HepG2 (cell line): ENCODE measurements around the gene AUNIP. TPM values are rescaled to one million over a fixed set of nuclear protein-coding genes. Genes with fewer than 3 reads are reported as not detected.

Source experiments
- ATF5 ChIP-seq: sonication (generic); formaldehyde crosslinking; IDR thresholded peaks from 2 replicates; pipeline ENCODE4 v1.4.0; 2020; ENCODE audit warnings: mild to moderate bottlenecking, low read depth, missing genetic modification reagents
- CAMTA2 ChIP-seq: sonication (generic); formaldehyde crosslinking; IDR thresholded peaks from 2 replicates; pipeline ENCODE4 v1.4.0; 2020; ENCODE audit warnings: mild to moderate bottlenecking, missing genetic modification reagents, borderline replicate concordance
- GABPB1 ChIP-seq: IDR thresholded peaks from 2 replicates; pipeline ENCODE4 v1.6.1; 2016; ENCODE audit warnings: mild to moderate bottlenecking, missing genetic modification reagents, moderate library complexity, missing compliant biosample characterization
- MIER2 ChIP-seq: IDR thresholded peaks from 2 replicates; pipeline ENCODE4 v1.6.1; 2016; ENCODE audit warnings: missing biosample characterization, missing genetic modification reagents
- MYC ChIP-seq: sonication (generic); formaldehyde crosslinking; IDR thresholded peaks from 2 replicates; pipeline ENCODE4 v1.9.0; 2021; ENCODE audit warnings: missing genetic modification reagents, borderline replicate concordance
- NFAT5 ChIP-seq: sonication (generic); formaldehyde crosslinking; IDR thresholded peaks from 2 replicates; pipeline ENCODE4 v1.4.0; 2020; ENCODE audit warnings: missing genetic modification reagents
- PCBP1 ChIP-seq: fragments of 200-400 bp; formaldehyde crosslinking; IDR thresholded peaks from 2 replicates; pipeline ENCODE4 v1.6.1; 2017; ENCODE audit warnings: mild to moderate bottlenecking, low read depth, low read length, borderline replicate concordance
- PCBP2 ChIP-seq: fragments of 200-400 bp; formaldehyde crosslinking; optimal IDR thresholded peaks from 2 replicates; pipeline ENCODE3; 2018; ENCODE audit warnings: low read length, low read depth; ENCODE audit not compliant: poor library complexity, severe bottlenecking
- PHF5A ChIP-seq: IDR thresholded peaks from one replicate; pipeline ENCODE4 v1.6.1; 2018; ENCODE audit warnings: low read depth, missing genetic modification reagents; ENCODE audit not compliant: unreplicated experiment
- PLRG1 ChIP-seq: fragments of 450-650 bp; conservative IDR thresholded peaks from 2 replicates; pipeline ENCODE4 v1.6.1; 2016
- PRMT3 ChIP-seq: sonication (generic); formaldehyde crosslinking; IDR thresholded peaks from 2 replicates; pipeline ENCODE4 v1.8.1; 2022; ENCODE audit warnings: low read depth, mild to moderate bottlenecking, moderate library complexity, missing genetic modification reagents, borderline replicate concordance
- SIX4 ChIP-seq: sonication (generic); formaldehyde crosslinking; IDR thresholded peaks from 2 replicates; pipeline ENCODE4 v1.4.0; 2020; ENCODE audit warnings: missing genetic modification reagents
- SSRP1 ChIP-seq: IDR thresholded peaks from 2 replicates; pipeline ENCODE4 v1.6.1; 2016; ENCODE audit warnings: control low read depth
- ZKSCAN5 ChIP-seq: sonication (generic); formaldehyde crosslinking; IDR thresholded peaks from 2 replicates; pipeline ENCODE4 v1.5.1; 2020; ENCODE audit warnings: mild to moderate bottlenecking, missing genetic modification reagents
- ZNF224 ChIP-seq: sonication (generic); formaldehyde crosslinking; IDR thresholded peaks from 2 replicates; pipeline ENCODE4 v1.5.0; 2020; ENCODE audit warnings: mild to moderate bottlenecking, missing genetic modification reagents
- ZNF33A ChIP-seq: sonication (generic); formaldehyde crosslinking; IDR thresholded peaks from 2 replicates; pipeline ENCODE4 v1.5.1; 2020; ENCODE audit warnings: missing genetic modification reagents, mild to moderate bottlenecking, moderate library complexity, borderline replicate concordance
- ZNF383 ChIP-seq: sonication (generic); formaldehyde crosslinking; IDR thresholded peaks from 2 replicates; pipeline ENCODE4 v1.4.0; 2020; ENCODE audit warnings: missing genetic modification reagents, mild to moderate bottlenecking, borderline replicate concordance
- ZNF451 ChIP-seq: sonication (generic); formaldehyde crosslinking; IDR thresholded peaks from 2 replicates; pipeline ENCODE4 v1.5.0; 2020; ENCODE audit warnings: mild to moderate bottlenecking, missing genetic modification reagents
- ZNF556 ChIP-seq: sonication (generic); formaldehyde crosslinking; IDR thresholded peaks from 2 replicates; pipeline ENCODE4 v1.4.0; 2020; ENCODE audit warnings: mild to moderate bottlenecking, missing genetic modification reagents, borderline replicate concordance
- ZNF720 ChIP-seq: sonication (generic); formaldehyde crosslinking; IDR thresholded peaks from 2 replicates; pipeline ENCODE4 v1.4.0; 2020; ENCODE audit warnings: missing genetic modification reagents
- ZNF75D ChIP-seq: sonication (generic); formaldehyde crosslinking; IDR thresholded peaks from 2 replicates; pipeline ENCODE4 v1.8.1; 2023; ENCODE audit warnings: missing genetic modification reagents, mild to moderate bottlenecking, borderline replicate concordance
- ZNF816 ChIP-seq: sonication (generic); formaldehyde crosslinking; IDR thresholded peaks from 2 replicates; pipeline ENCODE4 v1.8.0; 2022; ENCODE audit warnings: missing genetic modification reagents, mild to moderate bottlenecking, borderline replicate concordance
- ZSCAN25 ChIP-seq: sonication (generic); formaldehyde crosslinking; IDR thresholded peaks from 2 replicates; pipeline ENCODE4 v1.8.0; 2022; ENCODE audit warnings: mild to moderate bottlenecking, missing genetic modification reagents
- polyA plus RNA-seq, 8 experiments: library from polyadenylated mRNA; depleted of rRNA in 3 of 8; stranded (reverse) in 7 of 8; unstranded in 1 of 8; fragments of >200 nt; fragmentation: Illumina TruSeq in 4 of 8; extraction: Trizol in 4 of 8; gene quantifications; 2 replicates each; pipeline versions ENCODE4 v1.2.1 to v1.2.3, GENCODE V29; 2011 to 2016; ENCODE audit warnings: low read depth in 4 of 8, missing spikeins in 1 of 8, mixed read lengths in 1 of 8; ENCODE audit not compliant: insufficient read depth in 1 of 8
- total RNA-seq, 5 experiments: library from RNA; depleted of rRNA; stranded (reverse); fragments of >200 nt; fragmentation: Illumina TruSeq; extraction: Trizol; gene quantifications; 2 replicates each; pipeline ENCODE4 v1.2.3, GENCODE V29; 2016; ENCODE audit warnings: low read depth in 1 of 5

The AUNIP gene
- total and polyA plus RNA-seq, 2 of the 13 experiments (the other 11 are each of a cell fraction or from before 2014, with no cell fraction given): 3.8 to 12.3 TPM

GRCh38 chr1:25819491-25820246, 39.6 kb downstream of the AUNIP start, which contains the start of gene MTFR1L (continued):
- TF ChIP-seq CAMTA2 (CRISPR knock-in tag) (peak; percentile 84; the same call in 1 of the 2 replicates), NFAT5 (CRISPR knock-in tag) (no peak), ZNF383 (CRISPR knock-in tag) (no peak), PHF5A (CRISPR knock-in tag) (no peak), SIX4 (CRISPR knock-in tag) (no peak), MIER2 (CRISPR knock-in tag) (no peak), PRMT3 (CRISPR knock-in tag) (0 out of 2 replicates have a peak, but pooled peaks have one; percentile 25), ATF5 (CRISPR knock-in tag) (no peak), ZKSCAN5 (CRISPR knock-in tag) (peak; percentile 71; the same call in 1 of the 2 replicates), GABPB1 (CRISPR knock-in tag) (peak; percentile 98), ZNF75D (CRISPR knock-in tag) (no peak), MYC (CRISPR knock-in tag) (peak; percentile 86), ZNF720 (CRISPR knock-in tag) (no peak), ZSCAN25 (no peak), ZNF33A (CRISPR knock-in tag) (peak; percentile 5; the same call in 1 of the 2 replicates), PLRG1 (no peak), ZNF451 (peak; percentile 73), ZNF224 (CRISPR knock-in tag) (0 out of 2 replicates have a peak, but pooled peaks have one; percentile 22), PCBP2 (no peak), ZNF556 (CRISPR knock-in tag) (no peak), ZNF816 (no peak; the same call in 1 of the 2 replicates), PCBP1 (no peak), SSRP1 (CRISPR knock-in tag) (no peak)
